Dedifferentiated amniotic fluid mesenchymal stem cell (primary cell): ENCODE measurements around the gene TWIST2.

Source experiments
- DNase-seq: peaks from one replicate; pipeline ENCODE4 v3.0.0-alpha.2; 2016; ENCODE audit errors: extremely low spot score

Gene TWIST2

DNA sequence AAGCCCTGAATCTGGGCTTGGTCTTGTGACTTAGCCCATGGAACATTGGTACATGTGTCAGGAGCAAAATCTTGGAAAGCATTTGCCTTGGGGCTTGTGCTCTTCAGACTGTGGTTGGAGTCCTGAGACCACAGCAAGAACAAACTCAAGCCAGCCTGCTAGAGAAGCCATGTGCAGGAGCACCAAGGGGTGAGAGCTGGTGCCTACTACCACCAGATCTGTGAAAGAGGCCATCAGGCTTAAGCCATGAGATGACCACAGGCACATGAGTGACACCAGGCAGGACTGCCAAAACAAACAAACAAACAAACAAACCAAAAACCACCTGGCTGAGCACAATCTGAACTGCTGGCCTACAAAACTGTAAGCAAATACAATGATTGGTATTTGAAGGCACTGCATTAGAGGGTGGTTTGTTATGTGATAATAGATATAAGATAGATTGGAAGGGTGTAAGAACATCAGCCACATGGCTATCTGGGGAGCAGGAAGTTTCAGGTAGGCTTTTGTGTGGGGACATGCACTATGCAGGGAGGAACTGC is 9.0 kb upstream of the TWIST2 start:
- no peak for DNase-seq

DNA sequence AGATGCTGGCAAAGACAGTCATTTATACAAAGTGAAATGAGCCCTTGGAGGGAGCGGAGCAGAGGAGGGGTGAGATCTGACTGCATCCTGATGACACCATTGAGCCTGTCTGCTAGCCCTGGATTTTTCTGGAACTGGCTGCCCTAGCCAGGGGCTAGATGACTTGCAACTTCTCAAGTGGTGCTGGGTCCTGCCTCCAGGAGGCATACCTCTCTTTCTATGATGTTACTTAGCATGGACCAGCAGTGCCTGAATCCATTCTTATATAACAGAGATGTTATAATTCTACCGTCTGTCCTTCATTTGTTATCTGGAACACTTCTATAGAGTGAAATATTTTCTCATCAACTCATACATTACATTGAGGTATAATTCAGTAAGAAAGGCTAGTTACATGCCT is 8.5 kb upstream of the TWIST2 start:
- DNase-seq: no peak

DNA sequence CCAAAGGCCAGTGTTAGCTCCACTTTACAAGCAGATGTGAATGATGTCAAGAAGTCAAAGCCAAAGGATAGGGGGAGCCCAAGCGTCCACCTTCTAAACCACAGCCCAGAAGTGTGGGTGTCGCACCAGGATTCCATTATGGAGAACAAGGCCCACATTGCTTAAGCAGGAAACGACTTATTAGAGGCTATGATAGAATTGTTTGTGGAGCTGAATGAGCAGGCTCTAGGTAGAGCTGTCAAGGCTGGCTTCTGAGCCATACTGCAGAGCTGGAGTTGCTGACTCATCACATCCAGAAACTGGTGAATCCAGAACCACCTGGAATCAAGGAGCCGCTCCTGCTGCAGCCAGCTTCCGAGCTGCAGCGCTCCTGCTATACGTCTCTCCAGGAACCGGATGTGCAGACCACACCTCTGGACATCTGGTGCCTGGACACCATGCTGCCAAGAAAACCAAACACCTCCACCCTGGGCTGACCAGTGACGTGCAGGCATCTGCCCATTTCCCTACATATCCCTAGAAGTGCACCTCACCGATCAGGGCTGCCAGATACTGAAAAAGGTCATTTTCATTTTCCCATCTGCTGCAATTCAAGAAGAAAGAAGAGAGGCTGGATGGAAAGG is 6.2 kb upstream of the TWIST2 start:
- DNase-seq: no peak

DNA sequence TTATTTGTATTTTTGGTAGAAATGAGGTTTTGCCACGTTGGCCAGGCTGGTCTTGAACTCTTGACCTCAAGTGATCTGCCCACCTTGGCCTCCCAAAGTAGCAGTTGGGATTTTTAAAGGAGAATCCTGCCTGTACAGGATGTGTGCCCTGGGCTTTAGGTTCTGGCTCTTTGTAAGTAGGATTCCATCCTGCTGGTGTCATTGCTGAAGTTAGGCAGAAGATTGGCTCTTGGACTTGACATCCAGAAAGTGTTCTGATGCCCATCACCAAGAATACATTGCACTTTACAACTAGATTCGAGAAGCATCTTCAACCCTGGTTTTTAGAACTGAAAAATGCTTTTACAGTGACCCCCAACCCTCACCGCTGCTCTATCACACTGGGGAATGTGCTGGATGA is 4.4 kb upstream of the TWIST2 start:
- no peak for DNase-seq

DNA sequence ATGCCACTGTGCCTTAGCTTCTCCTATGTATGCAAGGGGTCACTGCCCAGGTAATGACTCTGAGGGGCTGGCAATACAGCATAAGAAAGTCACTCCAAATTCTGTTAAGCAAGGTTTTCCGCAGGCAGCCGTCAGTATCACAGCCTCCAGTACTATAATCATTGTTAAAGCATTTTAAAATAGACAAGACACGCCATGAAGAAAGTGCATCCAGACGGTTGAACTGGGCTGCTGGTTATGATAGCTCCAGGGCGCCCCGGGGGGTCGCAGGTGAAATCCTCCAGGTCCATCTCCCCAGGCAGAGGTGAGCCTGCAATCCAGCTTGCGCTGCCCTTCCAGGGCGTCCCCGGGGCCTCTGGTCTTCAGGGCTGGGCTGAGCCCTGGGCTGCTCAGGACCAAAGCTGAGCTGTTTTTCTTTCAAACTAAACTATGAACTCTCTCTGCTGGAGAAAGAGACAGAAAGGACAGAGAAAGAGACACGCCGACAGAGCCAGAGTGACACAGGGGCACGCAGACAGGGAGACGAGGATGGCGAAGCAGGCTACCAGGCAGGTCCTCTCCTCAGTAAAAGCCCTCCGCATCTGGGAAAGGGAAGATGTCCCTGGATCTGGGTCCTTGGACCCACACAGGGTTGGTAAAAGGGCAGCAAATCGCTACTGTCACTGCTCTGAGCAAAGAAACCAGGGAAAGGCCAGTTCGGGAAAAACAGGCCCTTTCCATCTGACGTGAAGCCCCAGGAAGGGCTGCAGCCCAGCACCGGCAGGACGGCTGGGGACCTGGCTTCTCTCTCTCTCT is 2.1 kb upstream of the TWIST2 start:
- DNase-seq: no peak

DNA sequence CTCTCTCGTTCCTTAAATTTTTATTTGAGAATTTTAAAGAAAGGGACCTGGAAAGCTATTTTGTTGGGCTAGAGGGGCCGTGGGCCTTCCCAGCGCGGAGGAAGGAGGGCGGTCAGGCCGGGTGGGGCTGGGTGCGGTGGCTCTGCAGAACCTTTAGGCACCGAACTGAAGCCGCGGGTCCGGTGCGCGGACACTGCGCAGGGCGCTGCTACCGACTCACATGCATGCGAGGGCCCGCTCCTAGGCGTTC is 1.6 kb upstream of the TWIST2 start:
- DNase-seq: no peak

DNA sequence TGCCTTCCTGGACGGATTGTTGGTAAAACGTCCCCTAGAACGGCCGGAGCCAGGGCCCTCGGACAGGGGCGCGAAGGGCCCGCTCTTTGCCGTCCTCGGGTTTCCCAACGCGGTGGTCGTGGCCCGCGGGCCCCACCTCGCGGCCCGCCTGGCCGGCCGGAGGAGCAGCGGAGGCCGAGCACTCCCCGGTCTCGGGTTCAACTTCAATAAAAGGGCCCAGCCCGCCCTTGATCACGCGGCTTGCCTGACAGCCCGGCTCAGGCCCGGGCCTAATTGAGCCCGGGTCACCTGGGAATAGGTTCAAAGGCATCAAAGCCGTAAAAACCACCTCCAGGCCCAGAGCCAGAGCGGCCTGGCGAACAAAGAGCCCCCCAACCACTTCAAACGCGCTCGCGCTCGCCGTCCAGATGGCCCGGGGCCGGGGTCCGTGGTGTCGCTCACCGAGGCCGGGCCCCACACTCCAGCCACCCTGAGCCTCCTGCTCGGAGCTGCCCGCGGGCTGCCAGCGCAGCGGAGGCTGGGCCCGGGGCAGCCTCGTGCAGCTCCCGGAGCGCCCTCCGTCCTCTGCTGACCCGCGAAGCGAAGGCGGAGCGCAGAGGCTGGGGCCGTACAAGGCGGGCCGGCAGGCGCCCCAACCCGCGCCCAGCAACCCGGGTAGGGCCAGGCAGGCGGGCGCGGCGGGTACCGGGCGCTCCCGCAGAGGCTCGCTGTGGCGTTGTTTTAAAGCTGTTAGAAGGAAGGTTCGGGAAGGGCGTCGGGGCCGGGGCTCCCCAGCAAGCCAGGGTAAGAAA is 1.1 kb upstream of the TWIST2 start:
- DNase-seq: peak; percentile 39

DNA sequence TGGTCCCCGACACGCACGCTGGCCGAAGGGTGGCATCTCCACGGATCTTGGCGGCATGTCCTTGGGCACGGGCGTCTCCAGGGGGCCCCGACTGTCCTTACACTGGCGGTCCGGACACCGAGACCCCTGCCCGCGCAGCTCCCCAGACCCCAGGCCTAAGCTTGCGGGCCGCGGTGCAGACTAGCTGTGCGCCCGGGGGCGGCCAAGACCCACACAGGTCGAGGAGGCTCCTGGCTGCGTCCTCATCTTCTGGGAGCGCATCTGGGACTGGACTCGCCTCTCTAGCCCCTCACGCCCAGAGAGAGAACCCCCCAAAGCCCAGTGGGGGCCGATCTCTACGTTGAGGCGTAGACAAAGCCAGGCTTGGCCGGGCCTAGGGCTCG is 475 bp upstream of the TWIST2 start:
- peak; percentile 31 for DNase-seq

DNA sequence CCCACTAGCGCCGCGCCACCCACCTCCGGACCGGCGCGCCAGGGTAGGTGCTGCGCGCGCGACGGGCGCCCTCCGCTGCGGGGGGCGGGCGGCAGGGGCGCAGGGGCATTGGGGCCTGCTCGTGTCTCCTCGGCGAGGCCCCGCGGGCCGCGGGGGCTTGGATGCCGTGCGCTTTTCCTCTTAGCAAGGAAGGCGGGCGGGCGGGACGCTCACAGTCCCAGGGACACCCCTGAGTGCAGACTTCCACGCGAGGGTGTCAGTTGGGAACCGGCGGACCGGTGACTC is 748 bp downstream of the TWIST2 start:
- no peak for DNase-seq

DNA sequence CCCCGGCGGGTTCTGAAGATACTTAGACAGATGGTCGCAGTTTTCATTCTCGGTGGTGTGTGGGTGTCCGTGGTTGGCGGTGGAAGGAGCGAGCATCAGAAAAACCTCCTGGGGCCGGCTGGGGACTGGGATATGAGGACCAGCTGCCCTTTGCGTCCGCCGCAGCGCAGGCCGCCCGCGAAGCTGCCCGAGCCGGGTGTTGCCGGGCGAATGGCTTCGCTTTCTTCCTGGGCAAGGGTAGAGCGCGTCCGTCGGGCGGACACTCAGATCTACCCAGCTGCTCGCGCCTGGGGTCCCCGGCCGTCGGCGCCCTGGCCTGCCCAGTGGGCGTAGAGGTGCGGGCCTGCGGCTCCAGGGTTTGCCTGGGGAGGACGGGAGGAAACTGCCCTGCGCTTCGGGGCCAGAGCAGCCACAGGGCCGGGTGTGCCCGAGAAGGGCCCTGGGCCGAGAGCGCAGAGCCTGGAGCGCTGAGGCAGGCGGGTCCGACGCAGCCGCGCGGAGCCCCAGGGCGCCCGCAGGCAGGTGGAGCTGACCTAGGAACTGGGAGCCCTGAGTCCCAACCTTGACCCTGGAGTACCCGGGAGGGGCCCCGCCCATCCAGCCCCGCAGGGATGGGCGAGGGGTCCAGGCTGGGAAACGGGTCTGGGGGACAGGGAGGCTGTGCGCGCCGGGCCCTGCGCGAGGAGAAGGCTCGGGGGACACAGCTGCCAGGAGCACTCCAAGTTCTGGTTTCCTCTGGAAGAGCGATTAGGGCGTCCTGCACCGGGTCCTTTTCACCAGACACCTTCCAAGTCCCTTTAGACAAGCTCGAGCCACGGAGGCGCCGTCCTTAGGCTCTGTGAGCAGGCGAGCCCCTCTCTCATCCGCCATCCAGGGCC is 1.3 kb downstream of the TWIST2 start:
- no peak for DNase-seq

DNA sequence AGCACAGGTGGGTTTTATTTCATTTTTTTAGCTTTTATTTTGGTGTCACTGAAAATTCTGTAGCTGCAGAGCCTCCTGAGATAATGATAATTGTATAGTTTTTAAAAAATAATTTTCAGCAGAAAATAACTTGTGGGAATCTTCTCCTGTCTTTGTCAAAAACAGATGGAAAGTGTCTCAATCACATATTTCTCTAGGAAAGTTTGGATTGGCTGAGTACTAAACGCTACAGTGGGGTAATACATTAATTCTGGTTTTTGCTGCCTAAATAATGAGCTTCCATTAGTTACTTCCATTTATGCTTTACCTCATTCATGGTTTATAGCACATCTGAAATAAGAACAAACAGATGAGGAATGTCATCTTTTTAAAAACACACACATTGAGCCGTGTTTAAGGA is 2.2 kb downstream of the TWIST2 start:
- no peak for DNase-seq

DNA sequence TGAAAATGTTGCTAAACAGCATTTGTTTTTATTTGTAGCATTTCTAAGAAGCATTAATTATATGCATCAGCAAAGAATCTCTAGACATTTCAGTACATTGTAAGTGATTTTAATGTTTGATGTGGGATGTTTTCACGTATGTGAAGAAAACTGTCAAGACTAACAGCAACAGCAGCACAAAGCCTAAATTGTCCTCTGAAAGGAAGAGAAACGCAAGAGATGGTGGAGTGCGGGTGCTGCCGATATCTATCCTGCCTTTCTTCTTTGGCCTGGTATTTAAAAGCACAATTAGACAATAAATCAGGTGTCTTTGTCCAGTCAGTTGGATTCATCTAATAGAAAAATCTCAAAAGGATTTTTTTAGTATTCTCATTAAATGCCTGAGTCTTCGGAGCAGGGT is 3.1 kb downstream of the TWIST2 start:
- no peak for DNase-seq

DNA sequence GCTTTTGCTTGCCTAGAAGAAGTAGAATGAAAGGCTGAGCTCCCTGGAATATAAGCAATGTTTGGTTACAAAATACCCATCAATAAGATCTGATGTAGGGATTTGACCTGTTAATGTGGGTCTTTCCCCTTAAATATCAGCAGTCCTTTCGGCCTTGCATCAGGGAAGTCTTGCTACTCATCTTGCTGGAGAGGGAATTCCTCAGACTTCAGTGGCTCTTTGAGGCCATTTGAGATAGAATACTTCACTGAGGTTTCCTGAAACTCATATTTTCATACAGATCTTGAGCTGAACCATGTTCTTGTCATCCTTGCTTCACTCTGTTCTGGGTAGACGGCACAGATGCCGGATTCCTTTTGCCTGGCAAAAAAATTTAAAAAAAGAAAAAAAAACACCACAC is 3.9 kb downstream of the TWIST2 start:
- no peak for DNase-seq

DNA sequence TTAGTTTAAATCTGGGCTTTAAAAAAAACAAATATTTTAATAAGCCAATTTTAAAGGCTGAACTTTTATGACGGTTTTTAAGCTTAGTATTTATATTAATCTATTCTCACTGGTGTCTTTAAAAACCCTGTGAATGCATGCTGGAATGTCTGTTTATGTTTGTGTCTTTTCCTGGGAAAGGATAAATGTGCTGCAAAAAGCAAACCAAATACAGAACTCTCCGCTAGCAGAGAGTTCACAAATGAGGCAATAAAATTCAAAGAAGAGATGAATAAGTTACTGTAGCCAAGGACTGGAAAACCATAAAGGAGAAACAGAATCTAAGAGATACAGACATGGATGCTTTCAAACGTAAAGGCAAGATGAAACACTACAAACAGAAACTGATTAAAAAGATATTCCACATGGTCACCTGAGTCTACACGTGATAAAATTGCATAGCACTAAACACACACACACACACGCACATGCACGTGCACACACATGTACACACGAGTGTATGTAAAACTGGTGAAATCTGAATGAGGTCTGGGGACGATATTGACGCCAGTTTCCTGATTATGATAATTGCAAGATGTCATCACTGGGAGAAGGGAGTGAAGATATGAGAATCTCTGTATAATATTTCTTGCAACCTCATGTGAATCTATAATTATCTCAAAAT is 4.5 kb downstream of the TWIST2 start:
- no peak for DNase-seq

DNA sequence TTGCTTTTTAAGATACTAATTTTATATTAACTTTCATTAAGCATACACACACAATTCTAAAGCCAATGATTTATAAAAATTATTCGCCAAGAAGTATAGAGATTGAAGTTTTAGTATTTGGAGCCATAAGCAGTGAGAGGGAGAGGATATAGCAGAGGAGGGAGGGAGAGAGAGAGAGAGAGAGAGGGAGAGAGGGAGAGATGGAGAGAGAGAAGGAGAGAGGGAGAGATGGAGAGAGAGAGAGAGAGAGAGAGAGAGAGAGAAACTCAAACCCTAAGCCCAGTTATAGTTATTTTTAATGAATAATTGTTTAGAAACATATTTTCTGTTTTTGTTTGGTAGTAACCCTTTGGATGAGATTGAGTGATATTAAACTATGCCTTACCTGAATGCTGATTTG is 5.3 kb downstream of the TWIST2 start:
- no peak for DNase-seq

DNA sequence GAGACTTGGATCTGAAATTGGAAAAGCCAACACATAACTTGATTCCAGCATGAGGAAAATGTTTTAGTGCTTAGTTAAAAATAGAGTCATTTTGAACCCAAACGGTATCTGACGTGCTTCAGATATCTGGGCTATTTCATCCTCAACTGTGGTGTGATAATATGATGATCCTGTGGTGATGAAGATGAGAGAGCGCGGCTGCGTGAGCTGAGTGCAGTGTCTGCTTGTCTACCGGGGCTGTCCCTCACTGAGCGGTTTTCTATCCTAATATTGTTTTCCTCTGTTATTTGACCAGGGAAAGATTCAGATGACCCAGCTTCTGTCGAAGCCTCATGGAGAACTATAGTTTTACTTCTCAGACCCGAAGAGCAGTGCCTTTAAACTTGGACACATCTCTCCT is 5.8 kb downstream of the TWIST2 start:
- DNase-seq: no peak

DNA sequence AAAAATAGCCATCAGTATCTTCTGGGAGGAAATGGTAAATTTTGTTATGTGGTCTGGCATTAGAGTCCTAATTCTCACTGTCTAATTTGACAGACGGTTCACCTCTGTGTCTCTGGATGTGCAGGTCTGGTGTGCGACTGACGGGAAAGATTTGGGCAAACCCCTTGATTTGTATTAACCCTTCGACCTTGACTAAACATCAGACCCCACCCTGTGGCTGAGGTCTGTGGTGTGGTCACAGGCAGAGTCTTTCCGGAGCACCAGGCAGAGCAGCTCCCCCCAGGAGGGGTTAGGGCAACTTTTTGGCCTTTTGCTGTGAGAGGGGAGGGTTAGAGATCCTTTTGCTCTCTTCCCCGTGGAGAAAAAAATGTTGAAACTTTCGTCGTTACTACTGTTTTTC is 6.4 kb downstream of the TWIST2 start:
- no peak for DNase-seq

DNA sequence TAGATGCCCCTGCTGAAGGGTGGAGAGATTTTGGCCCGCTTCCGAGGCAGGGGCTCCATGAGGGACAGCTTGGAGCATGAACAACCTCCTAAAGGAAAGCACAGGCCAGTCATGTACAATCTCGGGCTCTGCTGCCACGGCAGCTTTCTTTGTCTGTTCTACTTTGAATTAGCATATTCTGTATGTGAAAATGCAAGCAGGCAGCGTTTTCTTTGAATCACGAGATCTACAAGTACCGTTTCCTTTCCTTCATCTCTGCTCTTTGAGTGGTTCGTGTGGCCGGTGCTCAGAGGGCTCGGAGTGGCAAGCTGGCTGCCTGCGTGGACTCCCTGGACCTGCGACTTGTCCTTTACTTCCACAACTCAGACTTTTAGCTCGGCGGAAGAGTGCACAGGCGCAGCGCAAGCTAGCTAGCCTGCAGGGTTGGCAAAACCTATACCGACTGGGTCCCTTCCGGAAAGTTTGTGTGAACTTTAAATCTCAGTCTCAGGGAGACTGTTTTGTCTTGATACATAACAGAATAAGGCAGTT is 6.9 kb downstream of the TWIST2 start:
- peak; percentile 25 for DNase-seq

DNA sequence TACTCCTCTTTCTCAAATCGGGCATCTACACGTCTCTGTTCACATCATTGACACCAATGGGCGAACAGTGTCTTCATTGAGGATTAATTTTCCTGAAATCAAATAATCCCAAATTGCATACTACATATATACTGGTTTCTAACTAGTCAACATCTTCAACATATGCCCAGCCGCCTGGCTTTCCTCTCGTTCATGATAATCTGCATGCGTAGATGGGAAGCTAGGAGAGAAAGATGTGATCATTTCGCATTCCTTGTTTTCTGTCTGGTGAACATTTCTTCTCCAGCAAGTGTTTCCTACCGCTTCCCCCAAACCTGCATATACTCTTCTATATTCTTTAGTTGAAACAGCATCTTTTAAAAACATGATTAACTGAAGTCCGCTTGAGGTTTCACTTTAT is 7.4 kb downstream of the TWIST2 start:
- no peak for DNase-seq

DNA sequence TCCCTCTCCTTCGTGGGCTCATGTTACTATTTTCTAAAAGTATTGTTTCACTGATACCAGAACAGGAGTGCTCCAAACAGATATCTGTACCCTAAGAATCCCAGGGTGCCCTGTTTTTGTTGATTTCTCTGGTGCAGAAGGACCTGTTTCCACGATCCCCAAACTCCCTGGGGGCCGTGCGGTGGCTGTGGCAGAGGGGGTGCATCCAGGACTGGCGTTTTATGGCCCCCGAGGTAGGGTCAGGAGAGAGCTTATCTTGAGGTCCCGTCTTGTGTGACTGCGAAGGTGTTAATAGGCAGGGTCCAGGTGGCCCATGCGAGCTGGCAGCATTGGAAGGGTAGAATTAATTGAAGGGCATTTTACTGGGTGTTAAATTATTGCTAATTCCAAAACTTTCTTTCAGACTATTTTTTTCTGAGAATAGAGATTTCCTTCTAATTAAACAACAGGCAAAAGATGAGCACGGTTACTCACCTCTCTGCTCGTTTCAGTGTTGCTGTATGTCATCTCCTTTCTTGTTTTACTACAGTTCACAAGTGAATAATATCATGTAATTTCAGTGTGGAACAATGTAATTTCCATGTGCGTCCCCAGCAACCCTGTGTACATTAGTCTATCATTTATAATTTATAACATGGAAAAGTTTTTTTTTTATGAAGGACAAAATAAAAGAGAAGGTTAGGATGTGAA is 8.2 kb downstream of the TWIST2 start:
- no peak for DNase-seq
